ENCODE results near the gene ZNF580.

GRCh38 chr19:55636723-55637122, 4.1 kb upstream of the ZNF580 start:
- TF ChIP-seq CTCF (IDR thresholded peaks at IDR 0.05) (no peak), EZH2 (IDR thresholded peaks at IDR 0.05) (no peak), EZH2phosphoT487 (IDR thresholded peaks at IDR 0.05) (no peak)

Data from neural progenitor cell (in vitro differentiated cells).